Upper lobe of right lung (tissue), 1 donor: ENCODE results near the gene GNAO1. TPM values are rescaled to one million over a fixed set of nuclear protein-coding genes. Genes with fewer than 3 reads are reported as not detected.

ENCODE experiments used
- ATAC-seq: fragments of 200-7000 bp; cut with Tn5 transposase; one replicate; pipeline ENCODE4 v1.9.1; 2020; ENCODE audit warnings: mild to moderate bottlenecking, moderate library complexity
- DNase-seq: peaks from one replicate; pipeline ENCODE4 v3.0.0-alpha.2; 2020
- H3K27ac ChIP-seq: fragments of 200-600 bp; one replicate; pipeline ENCODE4 v1.8.0; 2022
- H3K27me3 ChIP-seq: fragments of 200-600 bp; one replicate; pipeline ENCODE4 v1.8.0; 2022; ENCODE audit warnings: mild to moderate bottlenecking
- H3K36me3 ChIP-seq: fragments of 200-600 bp; one replicate; pipeline ENCODE4 v1.8.0; 2022
- H3K4me1 ChIP-seq: fragments of 200-600 bp; one replicate; pipeline ENCODE4 v1.8.0; 2022
- H3K4me3 ChIP-seq: fragments of 200-600 bp; one replicate; pipeline ENCODE4 v1.8.0; 2022; ENCODE audit warnings: mild to moderate bottlenecking
- H3K9me3 ChIP-seq: fragments of 200-600 bp; one replicate; pipeline ENCODE4 v1.8.0; 2022
- intact Hi-C: fragments of 100-400 bp; cut with DNase I; formaldehyde crosslinking; loops from one replicate; pipeline ENCODE4 v1.11.0; 2022
- total RNA-seq: library from RNA; stranded (reverse); fragmentation: NEBNext Ultra II Directional; extraction: Animal tissue kit (Norgen Biotek cat#: 25700); gene quantifications from one replicate; pipeline ENCODE4 v1.2.1, GENCODE V29; 2021
- TF ChIP-seq, protein P1 (sequence below): fragments of 200-600 bp; IDR thresholded peaks from one replicate; pipeline ENCODE4 v1.8.0; 2022; ENCODE audit warnings: antibody characterized with exemption
- donor health status: DM: no; HTN: yes; CAD: no; lungs with severe emphysema.

Gene GNAO1
- total RNA-seq, 1 donor from 2014 or later: 1.8 TPM

DNA sequence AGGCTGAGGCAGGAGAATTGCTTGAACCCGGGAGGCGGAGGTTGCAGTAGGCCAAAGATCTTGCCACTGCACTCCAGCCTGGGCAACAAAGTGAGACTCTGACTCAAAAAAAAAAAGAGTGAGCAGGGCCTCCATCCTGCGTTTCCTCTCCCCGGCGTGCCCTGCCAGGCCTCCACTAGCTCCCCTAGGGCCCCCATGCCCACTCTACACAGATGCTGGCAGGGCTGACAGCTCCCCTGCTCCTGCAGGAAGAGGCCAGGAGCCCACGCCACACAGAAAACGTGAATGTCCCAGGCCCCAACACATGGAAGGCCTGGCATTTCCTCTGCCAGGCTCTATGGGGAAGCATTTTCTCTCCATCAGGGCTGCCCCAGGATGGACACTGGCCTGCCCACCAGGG, 124.7 kb downstream of the GNAO1 start:
- Histone ChIP-seq H3K4me1 (peaks cover 5% of the 10 kb centered on the region), H3K27ac (no peak overlapping the region), H3K27me3 (no peaks in the 10 kb centered on the region), H3K4me3 (no peak overlapping the region), H3K36me3 (no peaks in the 10 kb centered on the region), H3K9me3 (no peaks in the 10 kb centered on the region)
- TF ChIP-seq, protein P1, sequence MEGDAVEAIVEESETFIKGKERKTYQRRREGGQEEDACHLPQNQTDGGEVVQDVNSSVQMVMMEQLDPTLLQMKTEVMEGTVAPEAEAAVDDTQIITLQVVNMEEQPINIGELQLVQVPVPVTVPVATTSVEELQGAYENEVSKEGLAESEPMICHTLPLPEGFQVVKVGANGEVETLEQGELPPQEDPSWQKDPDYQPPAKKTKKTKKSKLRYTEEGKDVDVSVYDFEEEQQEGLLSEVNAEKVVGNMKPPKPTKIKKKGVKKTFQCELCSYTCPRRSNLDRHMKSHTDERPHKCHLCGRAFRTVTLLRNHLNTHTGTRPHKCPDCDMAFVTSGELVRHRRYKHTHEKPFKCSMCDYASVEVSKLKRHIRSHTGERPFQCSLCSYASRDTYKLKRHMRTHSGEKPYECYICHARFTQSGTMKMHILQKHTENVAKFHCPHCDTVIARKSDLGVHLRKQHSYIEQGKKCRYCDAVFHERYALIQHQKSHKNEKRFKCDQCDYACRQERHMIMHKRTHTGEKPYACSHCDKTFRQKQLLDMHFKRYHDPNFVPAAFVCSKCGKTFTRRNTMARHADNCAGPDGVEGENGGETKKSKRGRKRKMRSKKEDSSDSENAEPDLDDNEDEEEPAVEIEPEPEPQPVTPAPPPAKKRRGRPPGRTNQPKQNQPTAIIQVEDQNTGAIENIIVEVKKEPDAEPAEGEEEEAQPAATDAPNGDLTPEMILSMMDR: no peak
- DNase-seq (no peak), ATAC-seq (no peak)
- intact Hi-C loops: no loop called here

GRCh38 chr16:56316545-56316944, 125.3 kb downstream of the GNAO1 start:
- TF ChIP-seq, protein P1: no peak
- no peaks in the 10 kb centered on the region for H3K27me3 ChIP-seq
- H3K9me3 ChIP-seq: no peaks in the 10 kb centered on the region
- intact Hi-C loops: no loop called here
- DNase-seq (no peak), ATAC-seq (no peak)
- no peak overlapping the region for H3K4me3 ChIP-seq
- H3K4me1 ChIP-seq: peaks cover 5% of the 10 kb centered on the region
- no peaks in the 10 kb centered on the region for H3K36me3 ChIP-seq
- H3K27ac ChIP-seq: no peak overlapping the region

DNA sequence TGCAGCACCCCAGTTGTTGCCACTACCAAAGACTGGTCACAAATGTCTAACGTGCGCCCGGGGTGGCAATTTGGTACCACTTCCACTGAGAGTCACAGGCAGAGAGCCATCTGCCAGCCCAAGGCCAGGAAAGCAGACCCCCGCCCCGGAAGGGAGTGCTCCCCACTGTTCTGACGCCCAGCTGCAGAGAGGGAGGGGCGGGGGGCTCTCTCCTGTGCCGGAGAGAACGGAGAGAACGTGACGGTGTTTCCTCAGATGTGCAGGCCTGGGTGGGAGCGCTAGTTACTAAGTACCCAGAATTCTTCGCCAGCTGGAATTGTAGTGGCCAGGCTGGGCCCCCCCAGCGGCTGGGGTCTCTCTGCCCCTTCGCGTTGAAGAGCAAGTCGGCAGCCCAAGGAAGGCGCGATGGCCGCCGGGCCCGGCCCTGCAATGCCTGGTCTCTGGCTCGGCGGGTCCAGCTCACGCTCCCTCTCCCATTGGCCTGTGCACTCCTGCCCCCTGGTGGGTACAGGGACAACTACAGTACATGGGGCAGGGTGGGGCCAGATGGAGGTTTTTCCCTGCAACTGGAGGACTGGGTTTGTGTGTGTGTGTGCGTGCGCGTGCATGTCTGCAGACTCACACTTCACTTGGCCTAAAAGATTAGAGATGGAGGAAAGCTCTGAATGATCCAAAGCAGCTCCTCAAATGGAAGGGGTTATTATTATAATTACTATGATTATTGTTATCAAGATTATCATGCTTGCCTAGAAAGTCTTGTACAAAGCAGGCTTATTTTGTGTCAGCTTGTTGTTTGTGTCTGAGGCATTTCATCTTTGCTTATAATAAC, 126.9 kb downstream of the GNAO1 start:
- intact Hi-C loops: no loop called here
- Histone ChIP-seq H3K9me3 (no peaks in the 10 kb centered on the region), H3K4me3 (peak overlapping the region; percentile 6), H3K27me3 (no peaks in the 10 kb centered on the region), H3K27ac (no peak overlapping the region), H3K36me3 (no peaks in the 10 kb centered on the region), H3K4me1 (peaks cover 5% of the 10 kb centered on the region)
- ATAC-seq: peak; percentile 97
- TF ChIP-seq, protein P1: peak; percentile 96
- peak; percentile 88 for DNase-seq

- H3K9me3 ChIP-seq: no peaks in the 10 kb centered on the region
- no peak overlapping the region for H3K4me3 ChIP-seq
- peaks cover 5% of the 10 kb centered on the region for H3K4me1 ChIP-seq
- DNase-seq (no peak), ATAC-seq (no peak)
- no peaks in the 10 kb centered on the region for H3K36me3 ChIP-seq
- H3K27ac ChIP-seq: no peak overlapping the region
- intact Hi-C loops: no loop called here
- H3K27me3 ChIP-seq: no peaks in the 10 kb centered on the region
- TF ChIP-seq, protein P1: no peak
These were observed 127.5 kb downstream of the GNAO1 start for GRCh38 chr16:56318827-56319140.

GRCh38 chr16:56319376-56319775, 128.1 kb downstream of the GNAO1 start:
- DNase-seq: no peak
- Histone ChIP-seq H3K36me3 (no peaks in the 10 kb centered on the region), H3K4me1 (peaks cover 5% of the 10 kb centered on the region), H3K4me3 (no peak overlapping the region), H3K27ac (no peak overlapping the region), H3K9me3 (no peaks in the 10 kb centered on the region), H3K27me3 (no peaks in the 10 kb centered on the region)
- TF ChIP-seq, protein P1: no peak
- no peak for ATAC-seq
- intact Hi-C loops: no loop called here
